Activated naive CD8-positive, alpha-beta T cell (primary cell): Measurements from ENCODE around the gene METTL23.
"Not testable (repeated sequence)": the region's sequence is repeated elsewhere in the genome, so short reads cannot be mapped to it uniquely, and the experiment has no call there.

Source experiments
- H3K27ac Mint-ChIP-seq: one replicate; pipeline ENCODE4 v1.8.0; 2021; ENCODE audit warnings: mixed read lengths
- H3K27me3 Mint-ChIP-seq: one replicate; pipeline ENCODE4 v1.8.0; 2021; ENCODE audit warnings: mixed read lengths
- H3K36me3 Mint-ChIP-seq: one replicate; pipeline ENCODE4 v1.8.0; 2021; ENCODE audit warnings: mixed read lengths
- H3K4me1 Mint-ChIP-seq: one replicate; pipeline ENCODE4 v1.8.0; 2021; ENCODE audit warnings: low read depth, mixed read lengths
- H3K4me3 Mint-ChIP-seq: one replicate; pipeline ENCODE4 v1.8.0; 2021; ENCODE audit warnings: mild to moderate bottlenecking, mixed read lengths
- H3K9me3 Mint-ChIP-seq: one replicate; pipeline ENCODE4 v1.8.0; 2021; ENCODE audit warnings: low read depth, mixed read lengths

The METTL23 gene

GRCh38 chr17:76702076-76702475, 24.6 kb upstream of the METTL23 start:
- Mint-ChIP-seq H3K4me1 (peaks cover 2% of the 10 kb centered on the region), H3K27me3 (no peaks in the 10 kb centered on the region), H3K4me3 (no peak overlapping the region)

GRCh38 chr17:76702941-76703637, 23.6 kb upstream of the METTL23 start:
- H3K4me3 Mint-ChIP-seq: no peak overlapping the region
- no peaks in the 10 kb centered on the region for H3K36me3 Mint-ChIP-seq
- H3K27ac Mint-ChIP-seq: no peak overlapping the region
- H3K9me3 Mint-ChIP-seq: no peaks in the 10 kb centered on the region
- H3K27me3 Mint-ChIP-seq: no peaks in the 10 kb centered on the region
- peaks cover 2% of the 10 kb centered on the region for H3K4me1 Mint-ChIP-seq

More at GRCh38 chr17:76702076-76702475, 24.6 kb upstream of the METTL23 start:
- no peaks in the 10 kb centered on the region for H3K9me3 Mint-ChIP-seq
- no peaks in the 10 kb centered on the region for H3K36me3 Mint-ChIP-seq
- no peak overlapping the region for H3K27ac Mint-ChIP-seq

- H3K4me1 Mint-ChIP-seq: peaks cover 3% of the 10 kb centered on the region
- H3K4me3 Mint-ChIP-seq: no peak overlapping the region
- H3K9me3 Mint-ChIP-seq: no peaks in the 10 kb centered on the region
- no peaks in the 10 kb centered on the region for H3K36me3 Mint-ChIP-seq
- no peak overlapping the region for H3K27ac Mint-ChIP-seq
- no peaks in the 10 kb centered on the region for H3K27me3 Mint-ChIP-seq
Measured at GRCh38 chr17:76704805-76705204, 21.8 kb upstream of the METTL23 start.

- Mint-ChIP-seq H3K4me1 (peaks cover 7% of the 10 kb centered on the region), H3K27ac (no peak overlapping the region), H3K9me3 (no peaks in the 10 kb centered on the region), H3K4me3 (no peak overlapping the region), H3K27me3 (no peaks in the 10 kb centered on the region), H3K36me3 (no peaks in the 10 kb centered on the region)
Measured at GRCh38 chr17:76706817-76707216, 19.8 kb upstream of the METTL23 start.

DNA sequence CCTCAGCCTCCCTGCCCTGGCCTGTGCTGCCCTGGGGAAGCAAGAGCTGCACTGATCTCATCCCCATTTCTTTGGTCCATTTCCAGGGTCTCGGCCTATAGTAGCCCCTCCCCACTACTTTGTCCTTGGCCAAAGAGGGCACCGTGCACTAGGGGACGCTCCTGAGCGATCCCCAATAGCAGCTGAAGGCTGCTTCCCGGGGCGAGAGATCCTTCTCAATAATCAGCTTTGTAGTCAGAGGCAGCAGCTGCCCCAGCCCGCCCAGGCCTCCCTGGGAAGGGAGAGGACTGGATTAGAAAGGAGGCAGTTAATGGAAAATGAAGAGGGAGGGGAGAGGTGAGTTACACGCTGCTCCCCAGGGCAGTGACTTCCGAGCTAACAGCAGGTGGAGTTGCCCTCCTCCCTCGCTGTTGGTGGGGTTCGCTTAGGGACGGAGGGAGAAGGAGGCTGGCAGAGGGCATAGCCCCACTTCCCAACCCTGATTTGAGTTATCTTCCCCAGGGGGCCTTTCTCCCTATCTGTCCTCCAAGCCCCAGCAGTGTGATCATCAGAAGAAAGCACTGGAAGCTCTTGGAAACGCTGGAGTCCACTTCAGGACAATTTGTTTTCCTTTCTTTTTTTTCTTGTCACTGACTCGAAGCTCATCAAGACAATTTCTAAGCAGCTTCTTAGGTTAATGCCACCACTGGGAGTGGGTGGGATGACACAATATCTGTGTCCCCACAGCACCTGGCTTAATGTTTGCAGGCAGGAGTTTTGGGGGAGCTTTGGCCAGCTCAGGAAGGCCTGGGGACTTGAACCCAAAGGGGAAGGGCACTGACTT, 18.4 kb upstream of the METTL23 start:
- Mint-ChIP-seq H3K36me3 (no peaks in the 10 kb centered on the region), H3K27me3 (no peaks in the 10 kb centered on the region), H3K4me3 (no peak overlapping the region)

DNA sequence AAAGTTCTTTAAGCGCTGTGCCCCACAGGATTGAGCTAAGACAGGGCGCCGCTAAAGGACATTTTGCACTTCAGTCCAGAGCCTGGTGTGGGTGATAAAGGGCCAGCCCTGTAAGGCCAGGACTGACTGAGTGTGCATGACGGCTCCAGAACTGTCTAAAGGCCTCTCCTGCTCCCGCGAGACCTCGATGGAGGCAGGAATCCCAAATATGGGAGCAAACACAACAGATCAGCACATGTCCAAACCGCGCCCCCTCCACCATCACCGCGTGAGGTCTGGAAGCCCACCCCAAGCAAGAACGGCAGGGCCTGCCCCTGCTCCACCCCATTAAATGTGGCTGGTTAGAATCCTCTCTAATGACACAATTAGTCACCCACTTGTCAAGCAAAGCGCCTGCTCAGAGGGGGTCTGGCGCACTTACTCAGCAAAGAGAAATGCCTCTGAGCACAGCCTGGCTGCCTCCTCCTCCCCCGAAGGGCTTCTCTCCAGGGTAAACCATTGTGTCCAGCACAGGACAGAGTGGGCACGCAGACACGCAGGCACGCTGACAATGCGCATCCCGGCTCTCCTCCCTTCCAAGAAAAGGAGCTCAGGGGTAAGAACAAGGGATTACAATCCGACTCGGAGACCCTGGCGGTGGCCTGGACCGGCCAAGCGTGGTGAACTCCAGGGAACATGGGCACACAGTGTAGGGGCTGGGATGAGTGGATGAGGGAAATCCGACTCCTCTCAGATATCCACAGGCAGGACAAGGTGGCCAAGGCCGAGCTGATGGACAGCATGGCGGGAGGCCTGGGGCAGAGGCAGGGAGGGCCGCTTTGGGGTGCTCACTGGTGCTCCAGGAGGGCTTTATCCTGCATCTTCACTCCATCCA, 17.3 kb upstream of the METTL23 start:
- no peaks in the 10 kb centered on the region for H3K9me3 Mint-ChIP-seq
- peaks cover 19% of the 10 kb centered on the region for H3K4me1 Mint-ChIP-seq
- H3K36me3 Mint-ChIP-seq: no peaks in the 10 kb centered on the region
- H3K27me3 Mint-ChIP-seq: no peaks in the 10 kb centered on the region
- H3K27ac Mint-ChIP-seq: peak overlapping the region; percentile 73
- H3K4me3 Mint-ChIP-seq: peak overlapping the region; percentile 75

More for the DNA sequence above, 18.4 kb upstream of the METTL23 start:
- no peak overlapping the region for H3K27ac Mint-ChIP-seq
- peaks cover 8% of the 10 kb centered on the region for H3K4me1 Mint-ChIP-seq
- no peaks in the 10 kb centered on the region for H3K9me3 Mint-ChIP-seq

DNA sequence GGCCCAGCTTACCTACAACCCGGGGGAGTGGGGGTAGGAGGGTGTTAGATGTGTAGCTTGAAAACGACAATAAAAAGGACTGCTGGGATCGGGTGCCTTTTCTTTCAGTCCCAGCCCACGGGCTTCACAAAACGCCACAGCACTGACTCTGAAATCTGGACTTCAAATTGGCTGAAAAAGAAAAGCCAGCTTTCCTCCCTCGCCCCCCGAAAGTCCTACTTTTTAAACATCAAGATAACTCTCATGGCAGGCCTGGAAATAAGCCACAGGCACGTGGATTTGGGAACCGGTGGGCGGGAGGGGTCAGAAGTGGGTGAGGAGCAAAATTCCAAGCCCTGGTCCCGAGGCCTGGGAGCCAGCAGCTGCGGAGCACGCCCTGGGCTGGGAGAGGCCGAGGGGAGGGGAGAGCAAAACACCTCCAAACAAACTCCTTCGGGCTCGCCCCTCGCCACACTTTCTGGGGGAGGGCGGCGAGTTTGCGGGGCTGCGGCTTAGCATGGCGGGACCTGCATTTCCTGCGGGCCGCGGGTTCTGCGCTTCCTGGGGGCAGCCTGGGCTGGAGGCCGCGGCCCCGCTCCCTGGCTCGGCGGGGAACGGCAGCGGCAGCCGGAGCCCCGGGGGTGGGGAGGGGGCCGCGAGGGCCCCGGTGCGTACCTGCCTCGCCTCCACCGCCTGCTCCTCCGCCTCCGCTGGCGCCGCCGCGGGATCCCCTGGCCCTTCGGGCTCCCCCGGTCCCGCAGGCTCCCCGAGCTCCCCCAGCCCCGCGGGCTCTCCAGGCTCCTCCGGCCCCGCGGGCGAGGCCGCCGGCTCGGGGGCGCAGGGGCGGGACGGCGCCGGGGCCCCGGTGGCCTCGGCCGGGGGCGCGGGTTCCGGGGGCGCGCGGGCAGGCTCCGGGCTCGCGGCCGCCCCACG, 16.4 kb upstream of the METTL23 start:
- H3K9me3 Mint-ChIP-seq, H3K27ac Mint-ChIP-seq: not testable (repeated sequence)
- peaks cover 27% of the 10 kb centered on the region for H3K4me1 Mint-ChIP-seq

DNA sequence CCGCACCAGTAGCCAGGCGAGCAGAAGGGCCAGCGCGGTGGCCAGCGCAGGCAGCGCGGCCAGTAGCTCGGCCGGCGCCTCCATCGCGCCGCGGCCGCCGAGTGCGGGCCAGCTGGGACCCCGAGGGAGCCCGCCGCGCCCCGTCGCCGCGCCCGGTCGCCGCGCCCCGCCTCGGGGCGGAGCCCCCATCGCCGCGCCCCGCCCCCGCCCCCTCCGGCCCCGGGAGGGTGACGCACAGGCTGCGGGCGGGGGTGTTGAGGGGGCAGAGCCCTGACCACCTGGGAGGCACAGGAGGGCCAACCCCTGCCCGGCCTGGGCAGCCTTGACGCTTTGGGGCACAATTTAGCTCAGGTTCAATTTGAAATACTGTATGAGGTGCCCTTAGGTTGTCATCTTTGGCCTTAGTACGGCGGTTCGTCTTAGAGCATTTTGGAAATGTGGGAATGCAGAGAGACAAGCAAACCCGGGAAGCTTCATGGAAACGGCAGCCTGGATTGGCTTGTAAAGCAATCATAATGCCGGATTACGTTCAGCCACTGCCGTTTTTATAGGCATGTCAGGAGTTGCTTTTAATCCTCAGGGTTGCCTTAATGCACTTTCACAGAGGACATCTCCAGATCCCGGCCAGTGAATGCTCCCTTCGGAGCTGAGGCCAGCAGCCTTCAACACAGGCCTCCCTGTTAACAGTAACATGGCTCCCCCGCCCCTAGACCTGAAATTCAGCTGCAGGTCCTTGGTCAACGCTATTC, 15.6 kb upstream of the METTL23 start, which contains the start of gene MXRA7:
TSS of gene MXRA7 (minus strand) at position 103 of the 749 bp plus-strand sequence. CDS start at position 84, 19 bp downstream.
- H3K27ac Mint-ChIP-seq: no peak within 1 kb of the TSS
- H3K27me3 Mint-ChIP-seq: no peaks in the 10 kb centered on the region

More for the DNA sequence above, 16.4 kb upstream of the METTL23 start:
- peak overlapping the region; percentile 75 for H3K4me3 Mint-ChIP-seq
- H3K36me3 Mint-ChIP-seq, H3K27me3 Mint-ChIP-seq: not testable (repeated sequence)

GRCh38 chr17:76712321-76712720, 14.3 kb upstream of the METTL23 start:
- not testable (repeated sequence) for H3K9me3 Mint-ChIP-seq, H3K36me3 Mint-ChIP-seq, H3K27me3 Mint-ChIP-seq, H3K4me3 Mint-ChIP-seq, H3K27ac Mint-ChIP-seq
- H3K4me1 Mint-ChIP-seq: peaks cover 47% of the 10 kb centered on the region

More for the DNA sequence above, 15.6 kb upstream of the METTL23 start, which contains the start of gene MXRA7:
- no peaks in the 10 kb centered on the region for H3K36me3 Mint-ChIP-seq
- peak within 1 kb of the TSS; percentile 78 for H3K4me3 Mint-ChIP-seq
- peaks cover 35% of the 10 kb centered on the region for H3K4me1 Mint-ChIP-seq
- H3K9me3 Mint-ChIP-seq: no peaks in the 10 kb centered on the region

DNA sequence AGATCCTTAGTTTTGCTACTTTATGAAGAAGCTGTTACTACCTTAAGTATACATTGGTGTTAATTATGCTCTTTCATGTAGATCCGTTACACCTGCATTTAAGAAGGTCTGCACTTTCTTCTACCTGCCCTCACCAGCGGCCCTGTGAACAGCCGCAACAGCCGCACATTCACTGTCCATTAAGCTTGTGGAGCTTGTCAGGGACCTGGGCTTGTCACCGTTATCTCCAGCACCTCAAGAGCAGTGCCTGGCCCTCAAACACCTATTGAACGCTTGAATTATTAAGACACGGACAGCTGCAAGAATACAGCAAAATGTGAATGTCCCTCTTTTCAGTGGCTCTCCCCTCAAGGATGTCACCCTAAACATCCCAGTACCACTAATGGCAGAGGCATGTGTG, 12.9 kb upstream of the METTL23 start:
- no peaks in the 10 kb centered on the region for H3K27me3 Mint-ChIP-seq
- no peaks in the 10 kb centered on the region for H3K9me3 Mint-ChIP-seq
- H3K4me3 Mint-ChIP-seq: no peak overlapping the region
- H3K27ac Mint-ChIP-seq: peak overlapping the region; percentile 30
- peaks cover 49% of the 10 kb centered on the region for H3K4me1 Mint-ChIP-seq
- peaks cover 2% of the 10 kb centered on the region for H3K36me3 Mint-ChIP-seq

DNA sequence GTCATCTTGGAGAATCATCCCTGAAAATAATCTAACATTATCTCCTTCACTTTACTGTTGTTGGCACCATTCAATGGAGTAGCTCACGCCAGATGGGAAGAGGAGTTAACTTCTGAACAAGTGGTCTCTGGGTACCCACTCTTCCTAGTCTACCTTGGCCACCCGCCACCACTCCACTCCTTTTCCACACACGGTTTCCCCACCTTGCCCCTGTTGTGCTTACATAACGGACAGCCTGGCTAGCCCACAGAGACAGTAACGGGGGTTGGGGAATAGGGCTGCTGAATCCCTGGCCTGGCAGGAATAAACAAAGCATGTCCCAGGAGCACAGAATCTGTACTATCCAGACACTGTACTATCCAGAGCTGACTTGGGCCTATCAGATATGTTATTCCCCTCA, 12.3 kb upstream of the METTL23 start:
- no peak overlapping the region for H3K27ac Mint-ChIP-seq
- H3K4me1 Mint-ChIP-seq: peaks cover 50% of the 10 kb centered on the region
- peaks cover 2% of the 10 kb centered on the region for H3K36me3 Mint-ChIP-seq
- no peaks in the 10 kb centered on the region for H3K27me3 Mint-ChIP-seq
- no peaks in the 10 kb centered on the region for H3K9me3 Mint-ChIP-seq
- no peak overlapping the region for H3K4me3 Mint-ChIP-seq

GRCh38 chr17:76714822-76715495, 11.7 kb upstream of the METTL23 start:
- H3K27me3 Mint-ChIP-seq: no peaks in the 10 kb centered on the region
- H3K36me3 Mint-ChIP-seq: peaks cover 2% of the 10 kb centered on the region
- peaks cover 50% of the 10 kb centered on the region for H3K4me1 Mint-ChIP-seq
- peak overlapping the region; percentile 93 for H3K27ac Mint-ChIP-seq
- H3K4me3 Mint-ChIP-seq: peak overlapping the region; percentile 79
- H3K9me3 Mint-ChIP-seq: no peaks in the 10 kb centered on the region

DNA sequence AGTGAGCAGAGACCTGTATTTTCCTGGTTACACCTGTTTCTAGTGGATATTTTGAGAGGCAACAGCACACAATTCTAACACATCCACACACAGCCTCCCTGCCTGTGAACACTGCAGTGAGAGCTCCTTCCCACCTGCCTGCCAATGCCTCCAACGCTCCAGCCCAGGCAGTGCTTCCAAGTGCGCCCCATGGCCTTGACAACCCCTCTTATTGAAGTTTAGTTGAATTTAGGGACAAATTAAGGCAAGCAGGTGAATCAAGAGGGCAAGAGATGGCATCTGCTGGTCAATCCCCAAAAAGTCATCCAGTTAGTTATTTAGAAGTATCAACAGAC, 11.2 kb upstream of the METTL23 start:
- peak overlapping the region; percentile 93 for H3K27ac Mint-ChIP-seq

More for the DNA sequence above, 11.2 kb upstream of the METTL23 start:
- Mint-ChIP-seq H3K4me3 (peak overlapping the region; percentile 79), H3K4me1 (peaks cover 50% of the 10 kb centered on the region), H3K36me3 (peaks cover 2% of the 10 kb centered on the region), H3K27me3 (no peaks in the 10 kb centered on the region), H3K9me3 (no peaks in the 10 kb centered on the region)
